GM21717 (cell line): ENCODE results near the gene WWC2.
"Not testable (repeated sequence)": the region's sequence is repeated elsewhere in the genome, so short reads cannot be mapped to it uniquely, and the experiment has no call there.

Experiments
- ATAC-seq: cut with Tn5 transposase; IDR thresholded peaks from one replicate; pipeline ENCODE4 v1.9.1; 2021; ENCODE audit warnings: mild to moderate bottlenecking, moderate library complexity; ENCODE audit not compliant: unreplicated experiment

The WWC2 gene

GRCh38 chr4:183139972-183140570 lies 41.0 kb downstream of the WWC2 start:
- ATAC-seq, result no peak

GRCh38 chr4:183140911-183141320 lies 41.9 kb downstream of the WWC2 start:
- ATAC-seq, result no peak

GRCh38 chr4:183141997-183142396 lies 42.9 kb downstream of the WWC2 start:
- ATAC-seq, result no peak

GRCh38 chr4:183142571-183143550 lies 43.8 kb downstream of the WWC2 start:
- ATAC-seq, result no peak

- no peak for ATAC-seq
These were observed 45.7 kb downstream of the WWC2 start for GRCh38 chr4:183144787-183145186.

- no peak for ATAC-seq
These were observed 46.7 kb downstream of the WWC2 start for GRCh38 chr4:183145773-183146172.

- no peak for ATAC-seq
These were observed 47.4 kb downstream of the WWC2 start for GRCh38 chr4:183146478-183146877.

GRCh38 chr4:183147196-183147595 lies 48.1 kb downstream of the WWC2 start:
- no peak for ATAC-seq

GRCh38 chr4:183147983-183148382 lies 48.9 kb downstream of the WWC2 start:
- no peak for ATAC-seq

- no peak for ATAC-seq
These were observed 50.8 kb downstream of the WWC2 start for GRCh38 chr4:183149616-183150539.

GRCh38 chr4:183150664-183151063 lies 51.6 kb downstream of the WWC2 start:
- not testable (repeated sequence) for ATAC-seq

GRCh38 chr4:183152232-183152631 lies 53.2 kb downstream of the WWC2 start:
- ATAC-seq, result not testable (repeated sequence)

GRCh38 chr4:183153190-183153916 lies 54.3 kb downstream of the WWC2 start:
- no peak for ATAC-seq

GRCh38 chr4:183154701-183155391 lies 55.8 kb downstream of the WWC2 start:
- no peak for ATAC-seq

- no peak for ATAC-seq
These were observed 56.6 kb downstream of the WWC2 start for GRCh38 chr4:183155450-183156184.

- no peak for ATAC-seq
These were observed 58.2 kb downstream of the WWC2 start for GRCh38 chr4:183157215-183157614.

- ATAC-seq, result no peak
These were observed 59.0 kb downstream of the WWC2 start for GRCh38 chr4:183158062-183158461.

GRCh38 chr4:183161630-183162029 lies 62.6 kb downstream of the WWC2 start:
- ATAC-seq, result no peak

- no peak for ATAC-seq
These were observed 64.1 kb downstream of the WWC2 start for GRCh38 chr4:183163135-183163534.
